Dedifferentiated amniotic fluid mesenchymal stem cell (primary cell): ENCODE data around the gene PEAR1.

Experiments
- DNase-seq: peaks from one replicate; pipeline ENCODE4 v3.0.0-alpha.2; 2016; ENCODE audit errors: extremely low spot score

Gene PEAR1

DNA sequence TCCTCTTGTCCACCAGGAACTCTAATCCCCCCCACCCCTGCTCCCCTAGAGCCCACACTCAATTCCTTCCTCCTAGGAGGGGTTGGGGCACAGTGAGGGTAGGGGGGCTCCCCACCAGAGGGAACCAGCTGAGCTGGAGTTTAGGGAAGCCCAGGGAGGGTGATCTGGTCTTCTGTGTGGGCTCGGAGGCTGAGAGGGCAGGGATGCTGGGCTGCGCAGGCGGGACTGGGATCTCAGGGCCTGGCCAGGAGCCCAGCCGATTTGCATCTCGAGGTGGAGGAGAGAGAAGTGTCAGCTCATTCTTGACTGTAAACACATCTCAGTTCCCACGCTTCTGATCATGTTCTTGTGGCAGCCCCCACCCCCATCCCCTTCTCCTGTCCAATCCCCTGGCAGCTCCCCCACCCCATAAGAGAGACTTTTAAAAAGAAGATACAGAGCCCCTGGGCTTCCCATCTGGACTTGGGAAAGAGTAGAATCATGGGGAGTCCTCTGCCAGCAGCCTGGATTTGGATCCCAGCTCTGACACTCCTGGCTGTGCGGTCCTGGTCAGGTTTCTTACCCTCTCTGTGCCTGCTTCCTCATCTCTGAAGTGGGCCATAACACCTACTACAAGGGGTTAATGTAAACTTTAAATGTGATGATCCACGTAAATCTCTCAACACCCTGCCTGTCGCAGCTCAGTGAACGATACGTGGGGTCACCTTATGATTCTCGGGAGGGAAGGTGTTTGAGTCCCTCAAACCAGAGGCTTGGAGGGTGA lies 6.6 kb downstream of the PEAR1 start:
- no peak for DNase-seq

DNA sequence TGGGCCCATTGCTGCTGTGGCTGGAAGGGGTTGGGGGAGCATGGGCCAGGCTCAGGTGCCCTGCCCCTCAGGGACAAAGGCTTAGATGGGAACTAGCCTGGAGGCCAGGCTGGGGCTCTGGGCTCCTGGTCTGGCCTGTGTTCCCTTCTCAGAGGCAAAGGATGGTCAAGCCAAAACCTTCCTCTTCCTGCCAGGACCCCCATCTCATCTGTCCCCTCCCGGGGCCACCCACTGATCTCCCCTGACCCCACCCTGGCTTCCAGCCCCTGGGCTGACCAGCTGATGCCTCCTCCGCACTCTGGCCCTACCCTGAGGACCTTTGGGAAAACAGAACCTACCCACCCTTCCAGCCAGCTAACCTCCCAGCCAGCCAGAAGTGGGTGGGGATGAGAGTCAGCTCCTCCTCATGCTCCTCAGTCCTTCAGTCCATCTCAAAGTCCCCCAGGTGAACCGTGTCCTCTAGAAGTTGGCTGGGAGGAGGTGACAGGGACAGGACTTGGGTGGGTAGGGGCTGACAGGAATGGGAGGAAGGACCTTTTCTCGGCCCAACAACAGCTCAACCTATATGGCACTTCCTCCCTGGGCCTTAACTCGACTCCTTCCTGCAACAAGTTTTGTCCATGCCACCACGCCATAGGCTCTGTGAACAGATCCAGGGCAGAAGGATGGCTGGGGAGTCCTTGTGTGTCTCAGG lies 7.5 kb downstream of the PEAR1 start:
- no peak for DNase-seq

DNA sequence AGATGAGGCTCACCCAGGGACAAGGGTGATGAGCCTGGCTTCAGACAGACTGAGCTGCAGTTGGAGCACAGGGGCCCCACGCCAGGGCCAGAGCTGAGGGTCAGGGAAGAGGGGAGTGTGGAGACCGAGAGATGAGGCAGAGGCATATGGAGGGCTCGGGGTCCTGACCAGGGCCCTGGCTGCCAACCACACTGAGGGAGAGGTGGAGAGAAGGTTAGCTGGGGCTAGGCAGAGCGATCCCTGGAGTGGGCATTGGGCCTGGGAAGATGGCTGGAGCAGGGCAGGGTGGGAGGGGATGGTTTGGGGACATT lies 8.0 kb downstream of the PEAR1 start:
- no peak for DNase-seq

DNA sequence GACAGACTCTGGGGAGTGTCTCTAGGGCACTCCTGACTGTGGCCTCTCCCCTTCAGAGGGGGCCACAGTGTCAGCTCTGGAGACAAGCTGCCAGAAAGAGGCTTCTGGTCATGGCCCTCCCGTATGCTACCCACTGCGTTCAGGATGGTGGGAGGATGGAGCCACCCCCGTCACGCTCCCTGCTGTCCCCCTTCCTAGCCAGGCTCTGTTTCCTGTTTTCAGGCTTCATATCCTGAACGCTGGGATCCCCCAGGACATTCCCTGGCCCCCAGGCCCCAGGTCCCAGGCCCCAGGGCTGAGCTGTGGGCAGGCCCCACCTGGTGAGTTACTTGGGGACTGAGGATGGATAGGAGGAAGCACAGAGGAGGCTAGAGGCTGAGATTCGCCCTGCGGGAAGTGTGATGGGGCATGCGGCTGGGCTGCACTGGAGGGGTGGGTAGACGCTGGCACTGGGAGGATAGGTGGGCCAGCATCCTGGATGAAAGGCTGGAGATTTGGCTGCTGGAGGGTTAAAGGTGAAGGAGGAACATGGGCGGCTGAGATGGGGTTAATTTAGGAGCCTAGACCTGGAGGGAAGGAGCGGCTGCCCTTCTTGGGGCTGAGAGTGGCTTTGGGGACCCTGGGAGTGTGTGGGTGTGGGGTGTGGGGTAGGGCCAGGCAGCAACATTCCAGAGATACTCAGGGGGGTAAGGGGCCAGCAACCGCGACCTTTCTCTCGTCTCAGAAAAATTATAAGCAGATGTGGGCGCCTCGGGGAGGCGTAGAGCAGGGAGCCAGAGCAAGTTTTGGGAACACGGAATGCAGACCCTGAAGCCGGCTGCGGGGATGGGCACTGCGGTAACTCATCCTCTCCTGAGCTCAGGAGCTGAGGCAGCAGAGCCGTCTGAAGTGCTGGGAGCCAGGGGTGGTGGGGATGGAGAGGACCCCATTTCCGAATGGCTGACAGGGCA lies 8.7 kb downstream of the PEAR1 start:
- no peak for DNase-seq

GRCh38 chr1:156903328-156904091 lies 10.0 kb downstream of the PEAR1 start:
- no peak for DNase-seq

GRCh38 chr1:156904187-156904959 lies 10.9 kb downstream of the PEAR1 start:
- DNase-seq: no peak

GRCh38 chr1:156905176-156905575 lies 11.7 kb downstream of the PEAR1 start:
- DNase-seq: no peak

- no peak for DNase-seq
Measured at GRCh38 chr1:156905651-156906050, 12.1 kb downstream of the PEAR1 start.

GRCh38 chr1:156906206-156906906 lies 12.8 kb downstream of the PEAR1 start:
- no peak for DNase-seq

GRCh38 chr1:156908541-156908940 lies 15.0 kb downstream of the PEAR1 start:
- no peak for DNase-seq

GRCh38 chr1:156908955-156909354 lies 15.4 kb downstream of the PEAR1 start:
- no peak for DNase-seq

DNA sequence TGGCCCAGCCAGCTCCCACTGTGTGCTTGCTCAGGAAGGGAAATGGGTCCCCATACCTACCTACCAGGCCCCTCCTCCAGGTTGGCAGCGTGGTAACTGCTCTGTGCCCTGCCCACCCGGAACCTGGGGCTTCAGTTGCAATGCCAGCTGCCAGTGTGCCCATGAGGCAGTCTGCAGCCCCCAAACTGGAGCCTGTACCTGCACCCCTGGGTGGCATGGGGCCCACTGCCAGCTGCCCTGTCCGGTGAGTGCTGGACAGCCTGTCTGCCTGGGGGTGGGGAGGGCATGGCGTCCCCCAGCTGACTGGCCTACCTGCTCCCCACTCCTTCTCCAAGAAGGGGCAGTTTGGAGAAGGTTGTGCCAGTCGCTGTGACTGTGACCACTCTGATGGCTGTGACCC lies 16.2 kb downstream of the PEAR1 start:
- no peak for DNase-seq

- DNase-seq: no peak
Measured at GRCh38 chr1:156910309-156910782, 16.8 kb downstream of the PEAR1 start.

DNA sequence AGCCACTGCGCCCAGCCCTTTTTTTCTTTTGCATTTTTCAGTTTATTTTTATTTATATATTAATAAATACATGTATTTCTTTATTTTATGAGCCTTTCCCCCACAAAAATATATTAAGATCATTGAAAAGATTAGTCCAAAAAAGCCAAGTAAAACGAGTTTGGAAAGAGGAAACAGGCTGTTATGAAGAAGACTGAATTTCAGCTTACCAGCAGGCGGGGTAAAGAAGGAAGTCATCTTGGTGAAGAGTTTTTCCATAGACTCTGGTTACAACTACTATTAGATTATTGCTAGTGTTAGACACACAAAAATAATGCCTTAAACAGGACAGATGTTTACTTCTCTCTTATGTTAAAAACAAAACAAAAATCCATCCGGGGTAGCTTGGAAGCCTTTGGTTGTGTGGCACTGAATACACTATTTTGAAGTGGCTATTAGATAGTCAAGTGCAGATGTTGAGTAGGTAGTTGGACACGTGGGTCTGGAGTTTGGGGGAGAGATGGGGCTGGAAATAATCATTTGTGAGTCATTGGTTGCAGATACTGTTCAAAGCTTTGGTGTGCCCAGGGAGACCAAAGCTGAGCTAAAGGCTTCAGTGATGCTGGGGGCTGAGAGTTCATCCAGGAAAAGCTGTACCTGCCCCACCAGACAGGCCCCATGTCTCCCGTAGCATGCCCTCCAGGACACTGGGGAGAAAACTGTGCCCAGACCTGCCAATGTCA lies 18.2 kb downstream of the PEAR1 start:
- DNase-seq: no peak

DNA sequence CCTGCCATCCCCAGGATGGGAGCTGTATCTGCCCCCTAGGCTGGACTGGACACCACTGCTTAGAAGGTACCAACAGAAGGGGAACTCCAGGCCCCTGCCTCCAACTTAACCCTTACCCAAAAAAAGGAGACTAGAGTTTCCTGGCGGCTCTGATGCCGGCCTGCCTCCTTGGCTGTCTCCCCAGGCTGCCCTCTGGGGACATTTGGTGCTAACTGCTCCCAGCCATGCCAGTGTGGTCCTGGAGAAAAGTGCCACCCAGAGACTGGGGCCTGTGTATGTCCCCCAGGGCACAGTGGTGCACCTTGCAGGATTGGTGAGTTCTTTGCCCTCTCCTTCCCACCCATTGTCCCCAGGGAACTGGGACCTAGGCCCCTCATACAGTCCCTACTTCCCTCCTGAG lies 18.8 kb downstream of the PEAR1 start:
- DNase-seq: no peak

- no peak for DNase-seq
Measured at GRCh38 chr1:156912861-156913808, 19.6 kb downstream of the PEAR1 start.

DNA sequence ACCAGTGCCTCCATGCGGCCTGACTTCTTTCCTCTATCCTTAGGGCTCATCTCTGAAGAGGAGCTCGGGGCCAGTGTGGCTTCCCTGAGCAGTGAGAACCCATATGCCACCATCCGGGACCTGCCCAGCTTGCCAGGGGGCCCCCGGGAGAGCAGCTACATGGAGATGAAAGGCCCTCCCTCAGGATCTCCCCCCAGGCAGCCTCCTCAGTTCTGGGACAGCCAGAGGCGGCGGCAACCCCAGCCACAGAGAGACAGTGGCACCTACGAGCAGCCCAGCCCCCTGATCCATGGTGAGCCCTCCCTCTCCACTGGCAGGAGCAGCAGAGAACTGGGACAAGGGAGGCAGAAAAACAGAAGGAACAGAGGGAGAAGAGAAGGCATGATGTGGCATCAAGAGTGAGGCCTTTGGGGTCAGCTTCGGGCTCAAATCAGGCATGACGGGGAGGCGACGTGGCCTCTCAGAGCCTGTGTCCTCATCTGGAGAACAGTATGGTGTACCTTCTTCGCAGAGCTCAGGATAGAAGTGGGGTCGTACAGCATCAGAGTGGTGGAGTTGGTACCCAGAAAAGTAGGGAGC lies 20.4 kb downstream of the PEAR1 start:
- DNase-seq: no peak

- no peak for DNase-seq
Measured at GRCh38 chr1:156914440-156914856, 20.9 kb downstream of the PEAR1 start.
